ENCODE results near the gene TREM1. TPM values are rescaled to one million over a fixed set of nuclear protein-coding genes. Genes with fewer than 3 reads are reported as not detected.

Gene TREM1
- total and polyA plus RNA-seq, 2 donors (not counting 3 experiments of a cell fraction or from before 2014, with no cell fraction given), result not detected

GRCh38 chr6:41289815-41290214, 3.3 kb upstream of the TREM1 start:
- Histone ChIP-seq H3K27me3 (ENCODE audit: control insufficient read depth in 2 of 2, insufficient read depth in 2 of 2, low read length in 2 of 2) (peaks cover 3 to 7% of the 10 kb centered on the region in 2 experiments), H3K36me3 (ENCODE audit: control insufficient read depth in 2 of 2, extremely low read depth in 1 of 2, insufficient read depth in 2 of 2, low read length in 2 of 2) (no peaks in the 10 kb centered on the region), H3K4me1 (ENCODE audit: control insufficient read depth, extremely low read depth, insufficient read depth, low read length) (no peaks in the 10 kb centered on the region), H4K20me1 (replicated peaks; ENCODE audit: control insufficient read depth, extremely low read depth, insufficient read depth, low read length) (no peaks in the 10 kb centered on the region), H3K4me3 (replicated peaks in 1 of 3; ENCODE audit: insufficient read depth in 1 of 3, low read depth in 1 of 3, low read length in 3 of 3) (no peak overlapping the region), H3K9me1 (replicated peaks; ENCODE audit: control insufficient read depth, extremely low read depth, insufficient read depth, low read length) (no peaks in the 10 kb centered on the region), H3K27ac (ENCODE audit: insufficient read depth, low read depth, low read length) (no peak overlapping the region), H3K4me2 (ENCODE audit: insufficient read depth, low read length) (no peak overlapping the region), H2AFZ (ENCODE audit: low read depth, low read length) (no peak overlapping the region), H3K9ac (replicated peaks; ENCODE audit: extremely low read depth, insufficient read depth, low read length) (no peak overlapping the region), H3K79me2 (ENCODE audit: control insufficient read depth, insufficient read depth, low read length) (no peaks in the 10 kb centered on the region), H3K9me3 (replicated peaks; ENCODE audit: control insufficient read depth, insufficient read depth, low read length) (no peaks in the 10 kb centered on the region)
- intact Hi-C loops (cut with micrococcal nuclease) (no loop called here), dilution Hi-C loops (cut with MboI; ENCODE audit: extremely low pct_ligation_motif_present, low sequenced_read_pairs) (no loop called here)
- POLR2A ChIA-PET, result no interaction called here
- TF ChIP-seq POLR2AphosphoS5 (IDR thresholded peaks at IDR 0.05; ENCODE audit: insufficient read depth, low read depth, low read length) (no peak), MYC (IDR thresholded peaks at IDR 0.05; ENCODE audit: low read depth, low read length) (no peak), GATA2 (IDR thresholded peaks at IDR 0.05; ENCODE audit: insufficient read depth, insufficient read length, low read depth, low read length) (no peak), CTCF (IDR thresholded peaks at IDR 0.05; ENCODE audit: extremely low read depth in 1 of 2, insufficient read depth in 1 of 2, low read depth in 1 of 2, low read length in 2 of 2) (no peak), JUN (IDR thresholded peaks at IDR 0.05; ENCODE audit: borderline replicate concordance, insufficient read depth, insufficient read length, low read depth) (no peak), EZH2 (IDR thresholded peaks at IDR 0.05; ENCODE audit: borderline replicate concordance, low read depth, low read length, severe bottlenecking) (no peak), MAX (IDR thresholded peaks at IDR 0.05; ENCODE audit: insufficient read depth, insufficient read length) (no peak), FOS (IDR thresholded peaks at IDR 0.05; ENCODE audit: borderline replicate concordance, insufficient read depth, low read length) (no peak)
- BruUV-seq (replicated peaks), result no TSS peak
- CTCF ChIA-PET, result interaction anchor here (1.0 kb wide), 1 partner anchor 17 kb away, joined by 4 read pairs; no protein-coding TSS in a partner anchor
- FAIRE-seq (no peak), DNase-seq (ENCODE audit: low read depth, low spot score) (no peak)

All from endothelial cell of umbilical vein (primary cell).